HG02870 (cell line): ENCODE measurements around the gene JHY.

Experiments
- ATAC-seq: cut with Tn5 transposase; IDR thresholded peaks from one replicate; pipeline ENCODE4 v1.9.1; 2021; ENCODE audit warnings: mild to moderate bottlenecking, moderate library complexity; ENCODE audit not compliant: unreplicated experiment

The JHY gene

DNA sequence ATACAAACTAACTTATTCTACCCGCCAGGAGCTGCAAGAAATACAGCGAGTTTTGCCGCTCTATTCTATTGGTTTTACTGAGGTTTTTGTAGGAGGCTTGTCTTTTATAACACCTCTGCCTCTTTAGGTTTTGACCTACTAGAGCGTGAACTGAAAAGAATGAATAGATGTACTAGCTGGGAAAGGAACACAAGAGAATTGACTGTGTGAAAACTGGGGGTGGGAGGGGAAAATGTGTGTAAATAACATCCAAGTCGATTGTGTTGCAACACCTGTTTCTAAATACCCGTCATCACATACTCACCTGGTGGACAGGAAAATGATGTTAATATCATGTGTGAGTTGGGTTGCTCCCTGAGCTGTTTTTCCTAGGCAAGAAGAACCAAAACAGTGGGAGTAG is 12.9 kb upstream of the JHY start:
- no peak for ATAC-seq

DNA sequence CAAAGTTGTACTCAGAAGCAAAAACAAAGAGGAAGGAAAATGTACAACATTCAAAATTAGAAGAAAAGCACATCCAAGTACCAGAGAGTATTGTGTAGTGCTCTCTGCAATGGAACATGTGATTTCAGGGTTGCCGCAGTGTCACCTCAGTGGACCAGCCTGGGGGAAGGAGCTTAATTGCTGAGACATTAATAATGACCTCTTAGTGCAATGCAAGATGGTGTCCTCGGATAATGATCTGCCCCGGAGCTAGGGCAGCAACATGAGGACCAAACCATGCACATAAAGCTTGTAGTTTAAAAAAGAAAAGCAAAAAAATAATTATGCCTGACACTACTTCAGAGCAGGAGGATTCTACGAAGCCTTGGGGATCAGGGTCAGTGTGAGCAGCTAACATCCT is 11.3 kb upstream of the JHY start:
- ATAC-seq = no peak

- ATAC-seq = no peak
These were observed 10.5 kb upstream of the JHY start for GRCh38 chr11:122872046-122872445.

DNA sequence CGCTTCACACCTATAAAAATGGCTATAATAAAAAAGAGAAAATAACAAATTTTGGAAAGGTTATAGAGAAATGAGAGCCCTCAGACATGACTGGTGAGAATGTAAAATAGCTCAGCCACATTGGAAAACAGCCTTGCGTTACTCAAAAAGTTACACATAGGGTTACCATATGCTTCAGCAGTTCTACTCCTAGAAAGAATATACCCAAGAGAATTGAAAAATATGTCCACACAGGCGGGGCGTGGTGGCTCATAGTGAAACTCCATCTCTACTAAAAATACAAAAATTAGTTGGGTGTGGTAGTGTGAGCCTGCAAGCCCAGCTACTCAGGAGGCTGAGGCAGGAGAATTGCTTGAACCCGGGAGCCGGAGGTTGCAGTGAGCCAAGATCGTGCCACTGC is 7.6 kb upstream of the JHY start:
- ATAC-seq = peak; percentile 66

GRCh38 chr11:122877732-122878131 is 4.8 kb upstream of the JHY start:
- no peak for ATAC-seq

DNA sequence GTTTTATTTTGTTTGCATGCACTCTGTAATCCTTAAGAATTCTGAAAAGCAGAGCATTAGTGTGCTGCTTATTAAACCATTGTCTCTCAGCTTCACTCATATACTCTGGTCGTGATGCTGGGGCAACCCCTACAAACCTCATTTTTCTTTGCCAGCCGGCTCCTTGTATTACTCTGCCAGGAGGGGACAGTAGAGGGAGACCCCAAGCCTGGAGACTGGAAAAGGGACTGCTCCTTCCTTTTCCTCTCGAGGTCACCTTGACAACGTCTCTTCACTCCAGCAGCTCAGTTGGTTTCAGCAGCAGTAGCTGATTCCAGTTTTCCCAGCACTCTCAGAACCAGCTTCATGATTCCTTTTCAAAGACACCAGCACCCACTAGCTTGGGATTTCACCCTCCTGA is 2.8 kb upstream of the JHY start:
- ATAC-seq = no peak

DNA sequence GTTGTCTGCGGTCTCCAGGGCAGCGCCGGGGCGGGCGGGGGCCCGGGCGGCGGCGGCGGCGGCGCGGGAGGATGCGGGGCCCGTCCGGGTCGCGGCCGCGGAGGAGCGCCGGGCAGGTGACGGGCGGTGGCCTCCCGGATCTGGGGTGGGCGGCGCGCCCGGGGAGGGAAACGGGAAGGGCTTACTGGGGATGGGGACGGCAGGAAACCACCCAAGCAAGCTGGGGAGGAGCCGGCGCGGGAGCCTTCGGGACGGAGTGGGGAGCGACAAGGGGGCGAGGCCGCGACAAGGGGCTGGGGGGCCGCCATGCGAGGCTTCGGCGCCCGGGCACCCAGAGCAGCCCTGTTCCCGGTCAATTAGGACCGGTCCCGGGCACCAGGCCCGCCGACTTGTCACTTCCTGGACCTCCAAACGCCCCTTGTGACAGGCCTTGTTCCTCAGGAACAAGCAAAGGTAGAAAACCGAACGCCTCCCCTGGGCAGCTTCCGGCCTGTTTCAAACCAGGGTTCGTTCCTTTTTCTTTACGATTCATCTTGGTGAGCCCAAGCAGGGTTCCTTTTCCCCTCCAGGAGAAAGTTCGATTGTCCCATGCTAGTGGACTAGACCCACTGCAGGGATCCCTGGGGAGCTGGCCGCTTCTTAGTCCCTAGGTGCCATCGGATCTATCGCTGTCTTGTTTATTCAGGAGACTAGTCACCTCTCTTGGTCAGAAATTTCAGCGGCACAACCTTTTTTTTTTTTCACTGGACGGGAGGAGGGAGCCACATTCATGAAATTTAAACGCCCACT is 492 bp downstream of the JHY start:
- no peak for ATAC-seq

DNA sequence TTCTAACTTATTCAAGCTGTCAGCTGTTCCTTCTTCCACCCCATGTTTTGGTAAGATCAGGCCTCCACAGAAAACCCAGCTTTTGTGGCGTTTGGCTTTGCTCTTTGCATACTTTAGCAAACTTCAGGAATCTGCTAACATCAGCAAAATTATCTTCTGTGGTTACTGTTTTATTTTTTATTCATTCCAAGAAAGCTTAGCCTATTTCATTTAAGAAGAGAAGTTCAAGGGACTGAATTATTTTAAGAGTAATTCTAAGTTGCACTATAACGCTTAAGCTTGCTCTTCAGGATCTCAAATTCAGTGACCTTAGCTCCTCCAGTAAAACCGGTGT is 1.1 kb downstream of the JHY start:
- no peak for ATAC-seq

DNA sequence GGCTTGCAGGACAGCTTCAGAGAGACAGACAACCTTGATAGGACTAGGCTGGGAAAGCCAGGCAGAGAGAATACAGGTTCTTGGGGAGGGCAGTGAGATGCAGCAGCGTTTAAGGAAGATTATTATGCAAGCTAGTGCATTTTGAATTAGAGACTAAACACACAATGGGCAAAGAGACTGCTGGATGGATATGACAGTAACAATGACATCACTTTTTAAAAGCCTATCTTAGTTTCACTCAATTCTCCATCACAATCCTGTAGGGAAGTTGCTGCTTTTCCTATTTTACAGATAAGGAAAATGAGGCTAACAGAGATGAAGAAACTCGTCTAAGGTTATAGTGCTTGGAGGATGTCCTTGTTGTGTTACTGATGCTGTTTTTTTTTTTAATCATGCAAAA is 5.6 kb downstream of the JHY start:
- ATAC-seq = no peak

GRCh38 chr11:122893131-122893530 is 10.6 kb downstream of the JHY start:
- no peak for ATAC-seq

DNA sequence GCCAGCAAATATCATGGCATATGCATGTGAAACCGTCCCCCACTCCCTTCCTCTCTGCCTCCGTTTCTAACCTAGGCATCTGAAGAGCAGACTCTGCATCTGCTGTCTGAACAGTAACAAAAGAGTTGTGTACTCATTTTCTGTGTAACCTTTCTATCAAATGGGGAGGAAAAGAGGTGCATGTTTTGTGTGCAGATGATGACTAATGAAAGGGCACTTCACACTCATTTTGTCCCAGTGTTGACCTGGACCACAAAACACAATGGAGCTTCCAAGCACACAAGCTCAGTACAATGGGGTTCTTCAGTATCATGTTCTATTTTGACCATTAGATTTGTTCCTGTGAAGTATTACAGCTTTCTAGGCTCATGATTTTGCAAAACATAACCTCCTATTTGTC is 13.0 kb downstream of the JHY start:
- ATAC-seq = no peak

DNA sequence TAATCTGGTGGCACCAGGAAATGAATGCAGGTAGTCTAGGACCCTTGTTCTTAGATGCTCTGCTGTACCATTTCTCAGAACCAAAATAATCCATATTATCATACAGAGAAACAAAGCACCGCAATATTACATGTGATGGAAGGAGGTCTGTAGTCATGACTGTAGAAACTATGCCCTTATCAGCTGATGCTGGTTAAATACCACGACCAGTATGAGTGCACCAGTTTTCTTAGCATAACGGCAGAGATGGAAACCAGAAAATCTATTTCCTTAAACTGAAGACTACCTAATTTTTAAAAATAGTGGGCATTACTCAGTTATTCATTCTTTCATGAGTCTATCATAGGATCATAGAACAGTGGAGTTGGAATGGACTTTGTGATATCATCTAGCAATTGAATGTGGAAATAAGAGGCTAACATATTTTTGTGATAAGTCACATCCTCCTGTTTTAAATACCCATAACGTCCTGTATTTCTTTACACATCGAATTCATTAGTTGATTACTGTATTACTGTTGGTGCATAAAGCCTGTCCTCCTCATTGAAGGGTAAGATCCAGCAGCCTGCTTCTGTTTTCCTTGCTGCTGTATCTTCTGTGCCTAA is 15.1 kb downstream of the JHY start:
- ATAC-seq = no peak

DNA sequence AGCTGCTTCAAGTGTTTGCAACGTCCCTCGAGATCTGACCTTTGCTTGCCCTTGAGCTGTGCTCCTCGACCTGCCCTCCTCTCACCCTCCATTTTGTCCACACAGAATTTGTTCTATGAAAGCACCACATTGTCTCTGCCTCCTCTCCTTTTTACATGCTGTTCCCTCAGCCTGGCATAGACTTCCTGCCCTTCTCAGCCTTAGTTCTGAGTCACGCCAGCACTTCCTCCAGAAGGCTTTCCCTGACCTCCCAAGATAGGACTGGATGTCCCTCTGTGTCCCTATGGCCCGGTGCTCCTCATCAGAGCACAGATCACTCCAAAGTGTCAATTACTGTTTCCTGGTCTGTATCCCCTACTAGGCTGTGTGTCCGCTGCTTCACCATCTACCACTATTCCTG is 16.2 kb downstream of the JHY start:
- no peak for ATAC-seq

- ATAC-seq = no peak
These were observed 18.1 kb downstream of the JHY start for GRCh38 chr11:122900587-122901202.

- no peak for ATAC-seq
These were observed 20.4 kb downstream of the JHY start for GRCh38 chr11:122902951-122903350.

GRCh38 chr11:122910775-122911174 is 28.2 kb downstream of the JHY start:
- ATAC-seq = no peak

GRCh38 chr11:122917311-122917710 is 34.8 kb downstream of the JHY start:
- ATAC-seq = no peak

GRCh38 chr11:122918734-122919133 is 36.2 kb downstream of the JHY start:
- no peak for ATAC-seq

DNA sequence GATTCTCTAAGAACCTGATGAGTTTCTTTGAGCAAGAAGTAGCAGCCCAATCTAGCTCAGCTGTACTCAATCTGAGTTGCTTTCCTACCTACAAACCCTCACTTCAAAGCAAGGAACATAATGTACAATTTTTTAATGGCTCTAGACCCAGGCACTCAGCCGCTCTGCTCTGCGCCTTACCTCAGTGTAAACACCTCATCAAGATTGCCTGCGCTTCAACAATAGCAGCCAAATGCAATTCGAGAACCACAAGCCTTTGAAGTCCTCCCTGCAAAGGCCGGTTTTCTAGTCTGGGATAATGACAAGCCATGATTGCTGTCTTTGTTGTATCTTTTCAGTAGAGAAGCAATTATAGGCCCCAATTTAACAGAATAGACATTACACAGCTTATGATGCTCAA is 38.0 kb downstream of the JHY start:
- ATAC-seq = no peak

GRCh38 chr11:122922893-122923292 is 40.3 kb downstream of the JHY start:
- ATAC-seq = no peak

GRCh38 chr11:122923302-122923701 is 40.7 kb downstream of the JHY start:
- ATAC-seq = no peak

GRCh38 chr11:122931510-122931909 is 49.0 kb downstream of the JHY start:
- ATAC-seq = no peak

DNA sequence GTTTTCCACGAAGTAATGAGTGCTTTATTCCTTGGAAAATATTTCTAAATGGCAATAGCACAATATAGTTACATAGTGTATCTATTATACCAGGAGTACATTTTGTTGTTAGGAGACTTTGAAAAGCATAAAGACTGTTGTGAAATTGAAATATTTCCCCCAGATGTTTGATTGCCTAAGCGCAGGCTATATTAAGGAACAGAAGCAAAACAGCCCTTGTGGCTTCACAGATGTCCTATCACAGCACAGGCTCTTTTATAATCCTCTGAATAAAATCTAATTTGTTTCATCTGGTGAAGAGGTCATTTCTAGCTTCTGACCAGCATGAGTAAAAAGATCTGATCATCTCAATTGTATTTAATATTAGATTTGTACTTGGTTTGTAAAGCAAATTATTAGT is 50.9 kb downstream of the JHY start:
- no peak for ATAC-seq
